GM06990 (cell line): ENCODE measurements around the gene EDA.

Source experiments
- DNase-seq: peaks from one replicate; pipeline ENCODE4 v3.0.0-alpha.2; 2011; ENCODE audit not compliant: insufficient read length; ENCODE audit errors: extremely low read depth
- H3K27me3 ChIP-seq: replicated peaks from 2 replicates; pipeline ENCODE4 v1.6.0; 2011; ENCODE audit warnings: low read length; ENCODE audit not compliant: control insufficient read depth, insufficient read depth
- H3K36me3 ChIP-seq: 2 replicates; pipeline ENCODE4 v1.5.1; 2011; ENCODE audit warnings: low read length; ENCODE audit not compliant: control insufficient read depth, insufficient read depth
- H3K4me3 ChIP-seq: replicated peaks from 2 replicates; pipeline ENCODE4 v1.5.1; 2011; ENCODE audit warnings: low read depth, mild to moderate bottlenecking, control low read depth, low read length
- TF ChIP-seq, protein P1 (sequence below): IDR thresholded peaks from 2 replicates; pipeline ENCODE4 v1.5.1; 2011; ENCODE audit warnings: low read length, control low read depth, mild to moderate bottlenecking, inconsistent platforms; ENCODE audit not compliant: insufficient read depth, poor library complexity, severe bottlenecking

EDA gene

DNA sequence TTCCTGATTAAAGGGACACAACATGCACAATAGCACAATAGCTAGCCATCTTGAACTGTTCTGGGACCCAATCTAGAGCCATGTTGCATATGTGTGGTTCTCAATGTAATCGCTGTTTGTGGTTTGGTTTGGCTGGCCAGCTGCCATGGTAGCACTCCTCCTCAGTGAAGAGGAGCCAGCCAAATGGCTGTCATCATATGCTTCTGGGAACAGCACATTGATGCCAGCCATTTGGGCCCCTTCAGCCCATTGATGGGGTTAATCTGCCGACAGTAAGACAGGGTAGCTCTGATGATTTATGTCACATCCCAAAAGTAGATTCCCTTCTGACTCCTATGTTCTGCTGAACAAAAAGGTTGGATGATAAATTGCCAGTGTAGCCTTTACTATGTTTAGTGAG is 385.4 kb downstream of the EDA start:
- no peaks in the 10 kb centered on the region for H3K27me3 ChIP-seq
- TF ChIP-seq, protein P1, sequence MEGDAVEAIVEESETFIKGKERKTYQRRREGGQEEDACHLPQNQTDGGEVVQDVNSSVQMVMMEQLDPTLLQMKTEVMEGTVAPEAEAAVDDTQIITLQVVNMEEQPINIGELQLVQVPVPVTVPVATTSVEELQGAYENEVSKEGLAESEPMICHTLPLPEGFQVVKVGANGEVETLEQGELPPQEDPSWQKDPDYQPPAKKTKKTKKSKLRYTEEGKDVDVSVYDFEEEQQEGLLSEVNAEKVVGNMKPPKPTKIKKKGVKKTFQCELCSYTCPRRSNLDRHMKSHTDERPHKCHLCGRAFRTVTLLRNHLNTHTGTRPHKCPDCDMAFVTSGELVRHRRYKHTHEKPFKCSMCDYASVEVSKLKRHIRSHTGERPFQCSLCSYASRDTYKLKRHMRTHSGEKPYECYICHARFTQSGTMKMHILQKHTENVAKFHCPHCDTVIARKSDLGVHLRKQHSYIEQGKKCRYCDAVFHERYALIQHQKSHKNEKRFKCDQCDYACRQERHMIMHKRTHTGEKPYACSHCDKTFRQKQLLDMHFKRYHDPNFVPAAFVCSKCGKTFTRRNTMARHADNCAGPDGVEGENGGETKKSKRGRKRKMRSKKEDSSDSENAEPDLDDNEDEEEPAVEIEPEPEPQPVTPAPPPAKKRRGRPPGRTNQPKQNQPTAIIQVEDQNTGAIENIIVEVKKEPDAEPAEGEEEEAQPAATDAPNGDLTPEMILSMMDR: no peak
- H3K36me3 ChIP-seq: no peaks in the 10 kb centered on the region
- no peak overlapping the region for H3K4me3 ChIP-seq
- DNase-seq: no peak

DNA sequence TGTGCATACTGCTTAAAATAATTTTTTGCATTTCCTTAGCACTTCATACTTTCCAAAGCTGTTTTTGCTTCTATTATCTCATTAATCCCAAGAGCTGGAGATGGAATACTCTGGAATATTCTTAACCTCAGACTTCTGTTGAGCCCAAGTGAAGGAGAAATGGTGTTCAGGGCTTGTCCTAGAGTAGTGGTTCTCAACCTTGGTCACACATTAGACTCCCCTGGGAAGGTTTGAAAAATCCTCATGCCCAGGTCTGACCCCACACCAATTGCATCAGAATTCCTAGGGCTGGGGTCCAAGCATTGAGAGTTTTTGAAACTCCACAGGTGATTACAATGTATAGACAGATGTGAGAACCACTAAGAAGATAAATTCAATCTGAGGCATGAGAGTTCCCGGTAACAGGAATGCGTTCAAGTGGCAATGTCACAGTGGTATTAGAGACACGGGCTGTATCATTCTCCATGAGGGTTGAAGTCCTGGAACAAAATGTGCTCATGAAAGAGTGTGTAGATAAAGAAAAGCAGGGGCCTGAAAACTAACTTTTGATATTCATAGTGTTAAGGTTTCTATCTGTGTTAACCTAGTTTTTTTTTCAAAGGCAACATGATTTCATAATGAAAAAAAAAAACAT is 385.9 kb downstream of the EDA start:
- no peaks in the 10 kb centered on the region for H3K36me3 ChIP-seq
- TF ChIP-seq, protein P1: no peak
- no peak for DNase-seq
- H3K4me3 ChIP-seq: no peak overlapping the region
- no peaks in the 10 kb centered on the region for H3K27me3 ChIP-seq

DNA sequence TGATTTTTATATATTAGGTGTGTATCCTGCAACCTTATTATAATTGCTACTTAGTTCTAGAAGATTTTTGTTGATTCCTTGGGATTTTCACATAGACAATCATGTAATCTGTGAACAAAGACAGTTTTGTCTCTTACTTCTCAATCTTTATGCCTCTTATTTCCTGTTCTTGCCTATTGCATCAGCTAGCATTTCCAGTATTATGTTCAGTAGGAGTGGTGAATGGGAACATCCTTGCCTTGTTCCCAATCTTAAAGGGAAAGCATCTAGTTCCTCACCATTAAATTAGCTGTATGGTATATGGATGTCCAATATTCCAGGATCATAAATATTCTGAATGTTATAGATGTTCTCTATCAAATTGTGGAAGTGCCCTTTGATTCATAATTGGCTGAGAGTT is 392.0 kb downstream of the EDA start:
- DNase-seq: no peak
- H3K36me3 ChIP-seq: no peaks in the 10 kb centered on the region
- TF ChIP-seq, protein P1: no peak
- H3K27me3 ChIP-seq: no peaks in the 10 kb centered on the region
- H3K4me3 ChIP-seq: no peak overlapping the region

DNA sequence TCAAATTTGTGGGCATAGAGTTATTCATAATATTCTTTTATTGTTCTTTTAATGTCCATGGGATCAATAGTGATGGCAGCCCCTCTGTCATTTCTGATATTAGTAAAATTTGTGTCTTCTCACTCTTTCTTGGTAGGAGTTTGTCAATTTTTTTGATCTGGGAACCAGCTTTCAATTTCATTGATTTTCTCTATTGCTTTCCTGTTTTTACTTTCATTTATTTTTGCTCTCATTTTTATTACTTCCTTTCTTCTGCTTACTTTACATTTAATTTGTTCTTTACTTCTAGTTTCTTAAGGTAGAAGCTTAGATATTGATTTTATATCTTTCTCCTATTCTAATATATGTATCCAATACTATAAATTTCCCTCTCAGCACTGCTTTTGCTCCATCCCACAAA is 393.1 kb downstream of the EDA start:
- no peaks in the 10 kb centered on the region for H3K27me3 ChIP-seq
- TF ChIP-seq, protein P1: no peak
- no peaks in the 10 kb centered on the region for H3K36me3 ChIP-seq
- no peak overlapping the region for H3K4me3 ChIP-seq
- DNase-seq: no peak

DNA sequence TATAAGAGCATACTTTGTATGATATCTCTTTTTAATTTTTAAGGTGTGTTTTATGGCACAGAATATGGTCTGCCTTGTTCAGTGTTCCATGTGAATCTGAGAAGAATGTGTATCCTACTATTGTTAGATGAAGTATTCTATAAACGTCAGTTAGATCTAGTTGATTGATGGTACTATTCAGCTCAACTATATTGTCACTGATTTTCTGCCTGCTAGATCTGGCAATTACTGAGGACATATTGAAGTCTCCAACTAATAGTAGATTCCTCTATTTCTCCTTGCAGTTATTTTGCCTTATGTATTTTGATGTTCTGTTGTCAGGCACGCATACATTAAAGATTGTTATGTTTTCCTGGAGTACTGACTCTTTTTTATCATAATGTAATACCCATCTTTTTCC is 394.1 kb downstream of the EDA start:
- no peak for DNase-seq
- Histone ChIP-seq H3K36me3 (no peaks in the 10 kb centered on the region), H3K4me3 (no peak overlapping the region), H3K27me3 (no peaks in the 10 kb centered on the region)
- TF ChIP-seq, protein P1: no peak

DNA sequence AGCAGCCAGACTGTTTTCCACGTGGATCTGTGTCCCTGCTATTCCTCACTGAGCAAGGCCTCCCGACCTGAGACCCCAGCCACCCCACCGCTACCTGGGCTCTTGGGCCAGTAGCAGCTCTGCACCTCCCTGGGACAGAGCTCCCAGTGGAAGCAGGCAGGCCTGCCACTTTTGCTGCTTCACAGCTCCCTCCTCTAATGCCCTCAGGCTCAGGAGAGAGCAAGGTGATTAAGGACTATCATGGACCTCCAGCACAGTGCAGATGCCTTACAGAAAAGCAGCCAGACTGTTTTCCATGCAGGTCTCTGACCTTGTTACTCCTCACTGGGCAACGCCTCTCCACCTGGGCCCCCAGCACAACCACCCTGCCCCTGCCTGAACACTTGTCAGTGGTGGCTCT is 396.8 kb downstream of the EDA start:
- TF ChIP-seq, protein P1: no peak
- DNase-seq: no peak
- no peaks in the 10 kb centered on the region for H3K27me3 ChIP-seq
- H3K36me3 ChIP-seq: no peaks in the 10 kb centered on the region
- no peak overlapping the region for H3K4me3 ChIP-seq
